ENCODE results near the gene PPP1CC. TPM values are rescaled to one million over a fixed set of nuclear protein-coding genes. Genes with fewer than 3 reads are reported as not detected.

PPP1CC gene
- polyA plus RNA-seq, 1 donor from 2014 or later, result 188 TPM

- TF ChIP-seq EP300 (conservative IDR thresholded peaks at IDR 0.05; ENCODE audit: poor library complexity, severe bottlenecking), result no peak
- TF ChIP-seq RAD21 (conservative IDR thresholded peaks at IDR 0.05), result no peak
- TF ChIP-seq, protein P1, sequence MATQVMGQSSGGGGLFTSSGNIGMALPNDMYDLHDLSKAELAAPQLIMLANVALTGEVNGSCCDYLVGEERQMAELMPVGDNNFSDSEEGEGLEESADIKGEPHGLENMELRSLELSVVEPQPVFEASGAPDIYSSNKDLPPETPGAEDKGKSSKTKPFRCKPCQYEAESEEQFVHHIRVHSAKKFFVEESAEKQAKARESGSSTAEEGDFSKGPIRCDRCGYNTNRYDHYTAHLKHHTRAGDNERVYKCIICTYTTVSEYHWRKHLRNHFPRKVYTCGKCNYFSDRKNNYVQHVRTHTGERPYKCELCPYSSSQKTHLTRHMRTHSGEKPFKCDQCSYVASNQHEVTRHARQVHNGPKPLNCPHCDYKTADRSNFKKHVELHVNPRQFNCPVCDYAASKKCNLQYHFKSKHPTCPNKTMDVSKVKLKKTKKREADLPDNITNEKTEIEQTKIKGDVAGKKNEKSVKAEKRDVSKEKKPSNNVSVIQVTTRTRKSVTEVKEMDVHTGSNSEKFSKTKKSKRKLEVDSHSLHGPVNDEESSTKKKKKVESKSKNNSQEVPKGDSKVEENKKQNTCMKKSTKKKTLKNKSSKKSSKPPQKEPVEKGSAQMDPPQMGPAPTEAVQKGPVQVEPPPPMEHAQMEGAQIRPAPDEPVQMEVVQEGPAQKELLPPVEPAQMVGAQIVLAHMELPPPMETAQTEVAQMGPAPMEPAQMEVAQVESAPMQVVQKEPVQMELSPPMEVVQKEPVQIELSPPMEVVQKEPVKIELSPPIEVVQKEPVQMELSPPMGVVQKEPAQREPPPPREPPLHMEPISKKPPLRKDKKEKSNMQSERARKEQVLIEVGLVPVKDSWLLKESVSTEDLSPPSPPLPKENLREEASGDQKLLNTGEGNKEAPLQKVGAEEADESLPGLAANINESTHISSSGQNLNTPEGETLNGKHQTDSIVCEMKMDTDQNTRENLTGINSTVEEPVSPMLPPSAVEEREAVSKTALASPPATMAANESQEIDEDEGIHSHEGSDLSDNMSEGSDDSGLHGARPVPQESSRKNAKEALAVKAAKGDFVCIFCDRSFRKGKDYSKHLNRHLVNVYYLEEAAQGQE (IDR thresholded peaks at IDR 0.05; ENCODE audit: borderline replicate concordance), result no peak
- no peak for TF ChIP-seq EZH2 (IDR thresholded peaks at IDR 0.05; ENCODE audit: borderline replicate concordance, insufficient read depth, low read length, poor library complexity, severe bottlenecking)
- TF ChIP-seq POLR2AphosphoS5 (IDR thresholded peaks at IDR 0.05), result no peak
- TF ChIP-seq, protein P2, sequence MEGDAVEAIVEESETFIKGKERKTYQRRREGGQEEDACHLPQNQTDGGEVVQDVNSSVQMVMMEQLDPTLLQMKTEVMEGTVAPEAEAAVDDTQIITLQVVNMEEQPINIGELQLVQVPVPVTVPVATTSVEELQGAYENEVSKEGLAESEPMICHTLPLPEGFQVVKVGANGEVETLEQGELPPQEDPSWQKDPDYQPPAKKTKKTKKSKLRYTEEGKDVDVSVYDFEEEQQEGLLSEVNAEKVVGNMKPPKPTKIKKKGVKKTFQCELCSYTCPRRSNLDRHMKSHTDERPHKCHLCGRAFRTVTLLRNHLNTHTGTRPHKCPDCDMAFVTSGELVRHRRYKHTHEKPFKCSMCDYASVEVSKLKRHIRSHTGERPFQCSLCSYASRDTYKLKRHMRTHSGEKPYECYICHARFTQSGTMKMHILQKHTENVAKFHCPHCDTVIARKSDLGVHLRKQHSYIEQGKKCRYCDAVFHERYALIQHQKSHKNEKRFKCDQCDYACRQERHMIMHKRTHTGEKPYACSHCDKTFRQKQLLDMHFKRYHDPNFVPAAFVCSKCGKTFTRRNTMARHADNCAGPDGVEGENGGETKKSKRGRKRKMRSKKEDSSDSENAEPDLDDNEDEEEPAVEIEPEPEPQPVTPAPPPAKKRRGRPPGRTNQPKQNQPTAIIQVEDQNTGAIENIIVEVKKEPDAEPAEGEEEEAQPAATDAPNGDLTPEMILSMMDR (IDR thresholded peaks at IDR 0.05; ENCODE audit: poor library complexity, severe bottlenecking), result no peak
- TF ChIP-seq SMC3 (conservative IDR thresholded peaks at IDR 0.05; ENCODE audit: poor library complexity), result no peak
- TF ChIP-seq MXI1 (conservative IDR thresholded peaks at IDR 0.05; ENCODE audit: poor library complexity, severe bottlenecking), result no peak
- TF ChIP-seq TAF1 (IDR thresholded peaks at IDR 0.05; ENCODE audit: low read depth), result no peak
- Histone ChIP-seq H3F3A (ENCODE audit: insufficient read depth, low read length, poor library complexity, severe bottlenecking) (no peaks in the 10 kb centered on the region), H3K9me2 (ENCODE audit: insufficient read depth, low read length) (no peaks in the 10 kb centered on the region), H3K27ac (ENCODE audit: low read length) (no peak overlapping the region), H3K27me3 (ENCODE audit: insufficient read depth, low read depth, low read length) (no peaks in the 10 kb centered on the region), H3K4me3 (ENCODE audit: low read length) (peak overlapping the region; percentile 79), H3K36me3 (ENCODE audit: insufficient read depth, low read length) (no peaks in the 10 kb centered on the region), H3K9ac (ENCODE audit: low read length) (no peak overlapping the region), H3K9me3 (ENCODE audit: low read length) (no peaks in the 10 kb centered on the region), H2AFZ (ENCODE audit: low read depth, low read length) (no peak overlapping the region), H3K4me2 (ENCODE audit: low read length) (peak overlapping the region; percentile 56), H4K20me1 (ENCODE audit: insufficient read depth) (peaks cover 7% of the 10 kb centered on the region), H3K79me2 (replicated peaks; ENCODE audit: insufficient read depth, low read length) (peaks cover 37% of the 10 kb centered on the region)
These were observed 941 bp upstream of the PPP1CC start for GRCh38 chr12:110743571-110744093.

DNA sequence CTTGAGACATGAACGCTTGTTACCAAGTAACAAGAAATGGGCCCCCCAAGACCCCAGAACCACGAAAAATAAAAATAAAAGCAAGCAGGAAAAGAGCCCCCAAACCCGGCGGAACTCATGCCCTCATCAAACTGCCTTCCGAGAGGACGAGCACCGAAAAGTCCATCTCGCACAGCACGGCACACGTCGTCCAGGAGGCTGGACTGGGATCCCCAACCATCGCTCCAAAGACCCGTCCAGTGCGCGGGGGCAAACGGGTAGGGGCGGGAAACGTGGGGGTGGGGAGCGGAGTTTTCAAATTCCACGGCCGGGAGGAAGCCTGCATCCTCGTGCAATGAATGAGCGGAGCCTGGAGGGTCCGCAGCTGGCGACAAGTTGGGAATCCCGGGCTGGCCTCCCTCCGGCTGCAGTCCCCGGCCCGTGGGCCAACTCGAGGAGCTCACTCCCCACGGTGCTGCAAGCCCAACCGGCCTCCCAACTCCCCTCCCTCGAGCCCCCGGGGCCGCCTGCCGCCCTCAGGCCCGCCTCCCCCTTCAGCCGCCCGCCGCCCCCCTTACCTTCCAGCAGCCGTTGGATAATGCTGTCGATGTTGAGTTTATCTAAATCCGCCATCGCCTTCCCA is 484 bp downstream of the PPP1CC start:
- H4K20me1 ChIP-seq (ENCODE audit: insufficient read depth), result peaks cover 7% of the 10 kb centered on the region
- no peak for TF ChIP-seq SMC3 (conservative IDR thresholded peaks at IDR 0.05; ENCODE audit: poor library complexity)
- no peak for TF ChIP-seq MXI1 (conservative IDR thresholded peaks at IDR 0.05; ENCODE audit: poor library complexity, severe bottlenecking)
- TF ChIP-seq, protein P1 (IDR thresholded peaks at IDR 0.05; ENCODE audit: borderline replicate concordance), result no peak
- TF ChIP-seq, protein P2 (IDR thresholded peaks at IDR 0.05; ENCODE audit: poor library complexity, severe bottlenecking), result no peak
- no peak for TF ChIP-seq TAF1 (IDR thresholded peaks at IDR 0.05; ENCODE audit: low read depth)
- no peak for TF ChIP-seq POLR2AphosphoS5 (IDR thresholded peaks at IDR 0.05)
- no peak for TF ChIP-seq RAD21 (conservative IDR thresholded peaks at IDR 0.05)
- no peak for TF ChIP-seq EZH2 (IDR thresholded peaks at IDR 0.05; ENCODE audit: borderline replicate concordance, insufficient read depth, low read length, poor library complexity, severe bottlenecking)
- no peak for TF ChIP-seq EP300 (conservative IDR thresholded peaks at IDR 0.05; ENCODE audit: poor library complexity, severe bottlenecking)

More for the DNA sequence above, 484 bp downstream of the PPP1CC start:
- Histone ChIP-seq H3K27ac (ENCODE audit: low read length) (peak overlapping the region; percentile 85), H3K4me3 (ENCODE audit: low read length) (peak overlapping the region; percentile 79), H2AFZ (ENCODE audit: low read depth, low read length) (peak overlapping the region; percentile 36), H3K4me2 (ENCODE audit: low read length) (no peak overlapping the region), H3K27me3 (ENCODE audit: insufficient read depth, low read depth, low read length) (no peaks in the 10 kb centered on the region), H3K79me2 (replicated peaks; ENCODE audit: insufficient read depth, low read length) (peaks cover 51% of the 10 kb centered on the region), H3K36me3 (ENCODE audit: insufficient read depth, low read length) (no peaks in the 10 kb centered on the region), H3K9ac (ENCODE audit: low read length) (peak overlapping the region; percentile 89), H3K9me2 (ENCODE audit: insufficient read depth, low read length) (no peaks in the 10 kb centered on the region), H3F3A (ENCODE audit: insufficient read depth, low read length, poor library complexity, severe bottlenecking) (no peaks in the 10 kb centered on the region), H3K9me3 (ENCODE audit: low read length) (no peaks in the 10 kb centered on the region)

Data from neural cell (in vitro differentiated cells).